Keratinocyte (primary cell): ENCODE data around the gene LRRC52. TPM values are rescaled to one million over a fixed set of nuclear protein-coding genes. Genes with fewer than 3 reads are reported as not detected.

Experiments
- DNase-seq: peaks from one replicate; pipeline ENCODE4 v3.0.0-alpha.2; 2011; ENCODE audit warnings: low read depth, missing footprints, low spot score
- FAIRE-seq: peaks from 2 replicates; lab custom pipeline; 2011; peaks lifted over from hg19 to GRCh38; lab: Jason Lieb, UNC
- H2AFZ ChIP-seq: 2 replicates; pipeline ENCODE4 v1.6.0; 2012; ENCODE audit warnings: low read length, control low read depth, inconsistent platforms; ENCODE audit not compliant: control insufficient read depth
- H3K27ac ChIP-seq: 2 replicates; pipeline ENCODE4 v1.5.1; 2011; ENCODE audit warnings: low read length; ENCODE audit not compliant: control insufficient read depth, insufficient read depth
- H3K27me3 ChIP-seq: 3 replicates; pipeline ENCODE4 v1.6.0; 2011; ENCODE audit warnings: low read length; ENCODE audit not compliant: control insufficient read depth, insufficient read depth; ENCODE audit errors: extremely low read depth
- H3K36me3 ChIP-seq, 2 experiments: 2 replicates in 1 of 2; 3 replicates in 1 of 2; pipeline ENCODE4 v1.5.1; 2011; ENCODE audit warnings: low read length in 2 of 2, mild to moderate bottlenecking in 1 of 2; ENCODE audit not compliant: control insufficient read depth in 2 of 2, insufficient read depth in 2 of 2; ENCODE audit errors: extremely low read depth in 1 of 2
- H3K4me1 ChIP-seq: 3 replicates; pipeline ENCODE4 v1.5.1; 2011; ENCODE audit warnings: low read length; ENCODE audit not compliant: control insufficient read depth, insufficient read depth; ENCODE audit errors: extremely low read depth
- H3K4me2 ChIP-seq: 3 replicates; pipeline ENCODE4 v1.6.0; 2011; ENCODE audit warnings: low read depth, low read length; ENCODE audit not compliant: control insufficient read depth, insufficient read depth; ENCODE audit errors: extremely low read depth
- H3K4me3 ChIP-seq, 3 experiments: fragments of 200-600 bp in 1 of 3; sonication (generic) in 1 of 3; 2 replicates in 2 of 3; 3 replicates in 1 of 3; pipeline ENCODE4 v1.5.1; 2011 to 2016; ENCODE audit warnings: low read length in 3 of 3, mild to moderate bottlenecking in 3 of 3, control low read depth in 2 of 3, inconsistent platforms in 1 of 3, low read depth in 1 of 3, mixed read lengths in 1 of 3, mixed run types in 1 of 3, moderate library complexity in 1 of 3; ENCODE audit not compliant: control insufficient read depth in 2 of 3, insufficient read depth in 2 of 3; ENCODE audit errors: extremely low read depth in 1 of 3
- H3K79me2 ChIP-seq: 2 replicates; pipeline ENCODE4 v1.6.0; 2012; ENCODE audit warnings: low read length; ENCODE audit not compliant: control insufficient read depth, insufficient read depth
- H3K9ac ChIP-seq: 3 replicates; pipeline ENCODE4 v1.6.0; 2011; ENCODE audit warnings: low read length; ENCODE audit not compliant: control insufficient read depth, insufficient read depth; ENCODE audit errors: extremely low read depth
- H3K9me1 ChIP-seq: 3 replicates; pipeline ENCODE4 v1.6.0; 2011; ENCODE audit warnings: low read length; ENCODE audit not compliant: control insufficient read depth, insufficient read depth; ENCODE audit errors: extremely low read depth
- H3K9me3 ChIP-seq: 2 replicates; pipeline ENCODE4 v1.5.1; 2012; ENCODE audit warnings: low read depth, low read length; ENCODE audit not compliant: control insufficient read depth
- H4K20me1 ChIP-seq: 3 replicates; pipeline ENCODE4 v1.6.0; 2011; ENCODE audit warnings: low read length; ENCODE audit not compliant: control insufficient read depth, insufficient read depth; ENCODE audit errors: extremely low read depth
- CTCF ChIP-seq, 3 experiments: IDR thresholded peaks in 1 of 3; conservative IDR thresholded peaks in 1 of 3; optimal IDR thresholded peaks in 1 of 3; 2 replicates in 2 of 3; 3 replicates in 1 of 3; pipeline versions ENCODE3 to v1.5.1; 2011; ENCODE audit warnings: low read length in 3 of 3, mild to moderate bottlenecking in 3 of 3, moderate library complexity in 2 of 3, control low read depth in 1 of 3, inconsistent platforms in 1 of 3; ENCODE audit not compliant: insufficient read depth in 2 of 3; ENCODE audit errors: extremely low read depth in 1 of 3
- EZH2 ChIP-seq: IDR thresholded peaks from one replicate; pipeline ENCODE4 v1.6.1; 2012; ENCODE audit warnings: inconsistent platforms, mild to moderate bottlenecking, low read length, moderate library complexity
- dilution Hi-C: fragments of 300-500 bp; cut with MboI; formaldehyde crosslinking; loops from one replicate; pipeline ENCODE4 v1.7.0; 2020; ENCODE audit warnings: low sequenced_read_pairs; ENCODE audit not compliant: extremely low pct_ligation_motif_present
- polyA plus RNA-seq, 5 experiments: library from polyadenylated mRNA; depleted of rRNA in 3 of 5; stranded (reverse) in 3 of 5; stranded (forward) in 1 of 5; unstranded in 1 of 5; fragments of >200 nt; gene quantifications; 1 replicate in 1 of 5; 2 replicates in 3 of 5; 3 replicates in 1 of 5; pipeline versions ENCODE4 v1.2.1 to v1.2.3, GENCODE V29; 2011 to 2012; ENCODE audit warnings: missing spikeins in 2 of 5, low read depth in 1 of 5, low replicate concordance in 1 of 5

Gene LRRC52
- polyA plus RNA-seq, 1 donor (not counting 4 experiments of a cell fraction or from before 2014, with no cell fraction given), result not detected

- Histone ChIP-seq H3K4me3 (no peak overlapping the region), H2AFZ (no peak overlapping the region), H3K36me3 (no peaks in the 10 kb centered on the region), H3K9me1 (no peaks in the 10 kb centered on the region), H3K27me3 (peaks cover 3% of the 10 kb centered on the region), H3K79me2 (no peaks in the 10 kb centered on the region), H4K20me1 (no peaks in the 10 kb centered on the region), H3K9ac (no peak overlapping the region), H3K9me3 (no peaks in the 10 kb centered on the region), H3K4me2 (no peak overlapping the region), H3K27ac (no peak overlapping the region), H3K4me1 (peaks cover 14% of the 10 kb centered on the region)
- no peak for TF ChIP-seq EZH2
- no peak for TF ChIP-seq CTCF (optimal IDR thresholded peaks at IDR 0.05 in 1 of 3, IDR thresholded peaks at IDR 0.05 in 1 of 3, conservative IDR thresholded peaks at IDR 0.05 in 1 of 3; ENCODE audit: extremely low read depth in 1 of 3, insufficient read depth in 2 of 3, low read length in 3 of 3)
- DNase-seq (no peak), FAIRE-seq (no peak)
- dilution Hi-C loops, result no loop called here
Measured at GRCh38 chr1:165577707-165578106, 33.9 kb downstream of the LRRC52 start.

GRCh38 chr1:165580931-165581871 is 37.4 kb downstream of the LRRC52 start:
- peak; percentile 41 for DNase-seq
- TF ChIP-seq EZH2, result no peak
- TF ChIP-seq CTCF (optimal IDR thresholded peaks at IDR 0.05 in 1 of 3, IDR thresholded peaks at IDR 0.05 in 1 of 3, conservative IDR thresholded peaks at IDR 0.05 in 1 of 3; ENCODE audit: extremely low read depth in 1 of 3, insufficient read depth in 2 of 3, low read length in 3 of 3), result no peak
- FAIRE-seq, result no peak
- Histone ChIP-seq H2AFZ (no peak overlapping the region), H3K4me1 (peaks cover 14% of the 10 kb centered on the region), H4K20me1 (no peaks in the 10 kb centered on the region), H3K9ac (no peak overlapping the region), H3K36me3 (no peaks in the 10 kb centered on the region), H3K4me3 (no peak overlapping the region), H3K27me3 (no peaks in the 10 kb centered on the region), H3K4me2 (peak overlapping the region; percentile 17), H3K27ac (peak overlapping the region; percentile 41), H3K9me3 (no peaks in the 10 kb centered on the region), H3K79me2 (no peaks in the 10 kb centered on the region), H3K9me1 (no peaks in the 10 kb centered on the region)
- dilution Hi-C loops, result no loop called here
